ENCODE results near the gene ADPRH.

DNA sequence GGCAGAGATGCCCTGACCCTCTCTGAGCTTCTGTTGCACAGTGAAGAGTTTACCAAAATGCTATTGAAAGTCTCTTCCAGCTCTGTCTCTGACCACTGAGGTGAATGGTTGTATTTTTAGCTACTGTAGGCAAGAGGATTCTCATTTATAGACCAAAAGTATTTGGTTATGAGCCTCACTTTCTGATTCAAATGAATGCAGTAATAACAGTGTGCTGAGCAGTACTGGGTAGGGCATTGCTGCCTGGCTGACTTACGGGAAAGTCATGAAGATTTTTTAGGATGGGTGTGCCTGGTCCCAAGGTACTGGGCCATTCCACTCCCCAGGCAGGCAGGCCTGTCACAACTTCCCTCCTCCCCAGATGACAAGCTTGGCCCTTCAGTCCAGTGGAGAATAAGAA lies 33.9 kb downstream of the ADPRH start:
- TF ChIP-seq, protein P1, sequence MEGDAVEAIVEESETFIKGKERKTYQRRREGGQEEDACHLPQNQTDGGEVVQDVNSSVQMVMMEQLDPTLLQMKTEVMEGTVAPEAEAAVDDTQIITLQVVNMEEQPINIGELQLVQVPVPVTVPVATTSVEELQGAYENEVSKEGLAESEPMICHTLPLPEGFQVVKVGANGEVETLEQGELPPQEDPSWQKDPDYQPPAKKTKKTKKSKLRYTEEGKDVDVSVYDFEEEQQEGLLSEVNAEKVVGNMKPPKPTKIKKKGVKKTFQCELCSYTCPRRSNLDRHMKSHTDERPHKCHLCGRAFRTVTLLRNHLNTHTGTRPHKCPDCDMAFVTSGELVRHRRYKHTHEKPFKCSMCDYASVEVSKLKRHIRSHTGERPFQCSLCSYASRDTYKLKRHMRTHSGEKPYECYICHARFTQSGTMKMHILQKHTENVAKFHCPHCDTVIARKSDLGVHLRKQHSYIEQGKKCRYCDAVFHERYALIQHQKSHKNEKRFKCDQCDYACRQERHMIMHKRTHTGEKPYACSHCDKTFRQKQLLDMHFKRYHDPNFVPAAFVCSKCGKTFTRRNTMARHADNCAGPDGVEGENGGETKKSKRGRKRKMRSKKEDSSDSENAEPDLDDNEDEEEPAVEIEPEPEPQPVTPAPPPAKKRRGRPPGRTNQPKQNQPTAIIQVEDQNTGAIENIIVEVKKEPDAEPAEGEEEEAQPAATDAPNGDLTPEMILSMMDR (IDR thresholded peaks at IDR 0.05) = no peak
- TF ChIP-seq POLR2AphosphoS5 (IDR thresholded peaks at IDR 0.05) = no peak
- no peak for TF ChIP-seq EP300 (IDR thresholded peaks at IDR 0.05)

All from esophagus muscularis mucosa (tissue), 4 donors.